Kasumi-1 (cell line): ENCODE data around the gene PXDC1.
"Not testable (repeated sequence)": the region's sequence is repeated elsewhere in the genome, so short reads cannot be mapped to it uniquely, and the experiment has no call there.

Source experiments
- DNase-seq, 2 experiments: peaks; one replicate each; lab custom pipeline; 2025; lab: John Stamatoyannopoulos, UW

PXDC1 gene

GRCh38 chr6:3708540-3708939, 43.0 kb downstream of the PXDC1 start:
- DNase-seq, result no peak

DNA sequence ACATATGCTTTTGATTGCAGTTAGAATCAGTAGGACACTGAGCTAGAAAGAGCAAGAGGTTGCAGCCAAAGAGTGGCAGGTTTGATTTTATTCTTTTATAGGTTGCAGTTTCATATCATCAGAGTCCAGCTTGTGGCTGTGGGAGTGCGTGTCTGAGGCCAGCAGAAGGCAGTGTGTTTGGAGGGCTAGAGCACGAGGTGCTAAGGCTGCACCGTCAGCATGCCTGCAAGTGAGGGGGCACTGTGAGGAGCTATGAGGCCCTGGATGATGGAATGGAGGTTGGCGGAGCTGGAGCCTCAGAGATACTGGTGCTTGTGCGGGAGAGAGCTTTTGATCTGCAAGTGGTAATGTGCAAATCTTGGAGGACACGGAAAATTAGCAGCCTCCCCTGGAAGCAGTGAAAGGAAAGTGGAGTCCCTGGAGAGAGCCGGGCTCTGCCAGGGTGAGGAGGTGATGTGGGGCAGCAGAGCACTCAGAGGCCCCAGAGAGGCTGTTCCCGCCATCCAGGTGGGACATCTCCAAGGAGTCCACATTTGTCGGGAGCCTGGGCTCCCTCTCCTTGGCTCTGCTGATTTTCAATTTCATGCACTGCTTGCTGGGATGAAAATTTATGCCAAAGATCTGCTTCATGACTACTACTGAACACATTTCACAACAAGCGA, 43.6 kb downstream of the PXDC1 start:
- no peak for DNase-seq

DNA sequence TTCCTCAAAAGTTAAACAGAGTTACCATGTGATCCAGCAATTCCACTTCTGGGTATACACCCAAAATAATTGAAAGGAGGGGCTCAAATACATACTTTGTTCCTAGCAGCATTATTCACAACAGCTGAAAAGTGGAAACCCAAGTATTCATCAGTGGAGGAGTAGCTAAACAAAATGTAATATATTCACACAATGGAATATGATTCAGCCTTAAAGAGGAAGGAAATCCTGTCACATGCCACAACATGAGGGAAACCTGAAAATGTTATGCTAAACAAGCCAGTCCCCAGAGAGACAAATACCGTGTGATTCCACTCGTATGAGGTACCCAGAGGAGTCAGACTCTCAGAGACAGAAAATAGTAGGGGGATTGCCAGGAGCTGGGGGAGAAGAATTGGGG, 44.5 kb downstream of the PXDC1 start:
- DNase-seq, result no peak

DNA sequence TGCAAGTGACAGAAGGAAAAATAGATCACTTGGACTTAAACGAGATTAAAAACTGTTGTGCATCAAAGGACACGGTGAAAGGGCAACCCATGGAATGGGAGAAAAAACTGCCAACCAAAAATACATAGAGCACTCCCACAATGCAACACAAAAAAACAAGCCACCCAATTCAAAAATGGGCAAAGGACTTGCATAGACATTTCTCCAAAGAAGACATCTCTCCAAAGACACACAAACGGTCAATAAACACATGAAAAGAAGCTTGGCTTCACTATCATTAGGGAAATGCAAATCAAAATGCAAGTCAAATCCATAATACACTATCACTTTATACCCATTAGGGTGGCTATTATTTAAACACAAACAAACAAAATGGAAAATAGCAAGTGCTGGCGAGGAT, 45.0 kb downstream of the PXDC1 start:
- no peak for DNase-seq

GRCh38 chr6:3701631-3702030, 49.9 kb downstream of the PXDC1 start:
- DNase-seq, result no peak

- no peak for DNase-seq
Measured at GRCh38 chr6:3699231-3699630, 52.3 kb downstream of the PXDC1 start.

- DNase-seq, result no peak
Measured at GRCh38 chr6:3698021-3698420, 53.5 kb downstream of the PXDC1 start.

- no peak for DNase-seq
Measured at GRCh38 chr6:3697609-3698008, 53.9 kb downstream of the PXDC1 start.

GRCh38 chr6:3696525-3697088, 54.9 kb downstream of the PXDC1 start:
- no peak for DNase-seq

DNA sequence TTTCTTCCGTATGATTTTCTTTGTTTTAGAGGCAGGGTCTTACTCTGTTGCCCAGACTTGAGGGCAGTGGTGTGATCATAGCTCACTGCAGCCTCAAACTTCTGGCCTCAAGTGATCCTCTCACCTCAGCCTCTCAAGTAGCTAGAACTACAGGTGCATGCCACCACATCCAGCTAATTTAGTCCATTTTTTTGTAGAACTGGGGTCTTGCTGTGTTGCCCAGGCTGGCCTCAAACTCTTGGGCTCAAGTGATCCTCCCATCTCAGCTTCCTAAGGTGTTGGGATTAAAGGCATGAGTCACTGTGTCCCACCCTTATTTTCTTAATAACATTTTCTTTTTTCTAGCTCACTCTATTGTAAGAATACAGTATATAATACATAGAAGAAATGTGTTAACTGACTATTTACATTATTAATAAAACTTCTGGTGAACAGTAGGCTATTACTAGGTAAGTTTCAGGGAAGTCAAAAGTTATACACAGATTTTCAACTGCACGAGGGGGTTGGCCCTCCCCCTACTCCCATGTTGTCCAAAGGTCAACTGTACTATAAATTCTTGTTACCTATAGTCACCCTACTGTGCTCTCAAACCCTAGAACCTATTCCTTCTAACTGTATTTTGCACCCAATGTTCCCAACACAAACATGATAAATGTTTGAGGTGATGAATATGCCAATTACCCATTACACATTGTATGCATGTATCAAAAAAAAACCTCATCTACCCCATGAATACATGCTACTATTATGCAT, 56.3 kb downstream of the PXDC1 start:
- no peak for DNase-seq

DNA sequence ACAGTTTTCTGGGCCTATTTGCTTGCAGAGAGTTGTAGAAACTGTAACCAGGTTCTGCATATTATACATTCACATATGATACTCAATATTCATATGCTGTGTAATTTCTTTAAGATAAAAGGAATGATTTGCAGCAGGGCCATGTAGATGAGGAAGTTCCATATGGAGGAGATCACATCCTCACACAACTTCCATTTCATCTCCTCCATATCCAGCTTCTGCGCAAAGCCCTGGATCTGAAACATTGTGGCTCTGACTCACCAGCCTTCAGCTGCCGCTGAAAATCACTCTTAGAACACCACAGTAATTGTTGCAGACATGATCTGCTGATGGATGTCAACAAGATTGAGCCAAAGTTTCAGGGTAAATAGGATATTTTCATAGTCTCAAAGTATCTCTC, 57.7 kb downstream of the PXDC1 start:
- no peak for DNase-seq

DNA sequence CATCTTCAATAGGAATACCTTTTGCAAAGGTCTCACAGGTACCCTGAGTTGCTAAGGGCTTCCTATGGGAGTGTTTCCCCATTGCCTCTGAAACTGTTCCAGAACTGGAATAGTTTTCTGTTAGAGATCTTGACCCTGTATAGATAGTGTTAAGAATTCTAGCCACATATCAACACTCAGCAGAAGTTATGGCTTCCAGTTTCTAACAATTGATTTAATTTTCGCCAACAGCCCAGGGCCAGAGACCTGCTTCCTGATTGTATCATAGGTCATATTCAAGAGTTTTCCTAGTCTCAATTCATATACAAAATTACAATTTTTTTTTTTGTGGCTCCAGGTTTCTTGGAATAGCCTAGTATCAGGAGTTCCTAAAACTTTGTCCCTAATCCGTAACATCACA, 61.0 kb downstream of the PXDC1 start:
- no peak for DNase-seq

DNA sequence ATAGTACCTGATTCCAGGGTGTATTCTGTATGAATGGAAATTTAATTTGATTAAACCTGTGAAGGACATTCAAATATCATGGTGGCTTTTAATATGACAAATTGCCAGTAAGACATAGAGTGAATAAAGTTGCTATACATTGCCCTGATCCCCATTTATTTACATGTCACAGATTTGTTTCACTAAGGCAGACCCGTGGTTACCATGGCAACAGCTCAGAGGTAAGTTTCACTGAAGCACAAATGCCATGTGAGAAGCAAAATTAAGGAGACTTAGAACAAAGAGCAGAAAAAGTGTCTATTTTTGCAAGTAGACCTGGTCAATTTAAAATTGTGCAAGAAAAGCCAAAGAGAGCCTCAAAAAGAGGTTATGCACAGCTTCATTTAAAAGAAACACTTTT, 63.7 kb downstream of the PXDC1 start:
- DNase-seq, result no peak

DNA sequence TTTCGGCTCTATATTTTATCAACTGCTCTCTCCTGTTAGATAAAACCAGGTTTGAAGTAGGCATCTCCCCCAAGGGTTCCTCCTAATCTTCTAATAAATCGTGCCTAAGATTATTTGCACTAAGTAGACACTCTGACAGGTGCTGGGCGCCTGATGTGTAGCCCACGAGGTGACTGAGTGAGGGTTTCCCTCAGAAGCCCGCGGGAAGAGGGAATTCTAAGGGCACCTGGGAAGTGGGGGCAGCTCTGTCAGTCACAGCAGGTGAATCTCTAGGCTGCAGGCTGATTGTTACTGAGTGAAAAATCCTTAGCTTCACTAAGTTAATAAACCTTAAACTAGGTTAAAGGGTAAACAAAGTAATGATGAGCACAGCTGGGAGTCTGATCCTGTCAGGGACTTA, 68.2 kb downstream of the PXDC1 start:
- DNase-seq, result no peak

GRCh38 chr6:3678946-3679345, 72.6 kb downstream of the PXDC1 start:
- DNase-seq, result no peak

GRCh38 chr6:3677751-3678150, 73.8 kb downstream of the PXDC1 start:
- not testable (repeated sequence) for DNase-seq

DNA sequence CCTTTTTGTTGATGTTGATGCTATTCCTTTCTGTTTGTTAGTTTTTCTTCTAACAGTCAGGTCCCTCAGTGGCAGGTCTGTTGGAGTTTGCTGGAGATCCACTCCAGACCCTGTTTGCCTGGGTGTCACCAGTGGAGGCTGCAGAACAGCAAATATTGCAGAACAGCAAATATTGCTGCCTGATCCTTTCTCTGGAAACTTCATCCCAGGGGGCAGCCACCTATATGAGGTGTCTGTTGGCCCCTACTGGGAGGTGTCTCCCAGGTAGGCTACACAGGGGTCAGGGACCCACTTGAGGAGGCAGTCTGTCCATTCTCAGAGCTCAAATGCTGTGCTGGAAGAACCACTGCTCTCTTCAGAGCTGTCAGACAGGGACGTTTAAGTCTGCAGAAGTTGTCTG, 74.2 kb downstream of the PXDC1 start:
- not testable (repeated sequence) for DNase-seq
